ENCODE measurements around the gene RNF144B.
"Not testable (repeated sequence)": the region's sequence is repeated elsewhere in the genome, so short reads cannot be mapped to it uniquely, and the experiment has no call there.

Gene RNF144B

GRCh38 chr6:18387061-18387721 is at the start of gene RNF144B:
Gene RNF144B (plus strand): TSS chr6:18387350. CDS start chr6:18399535, 12,185 bp downstream.
- peak; percentile 97 for DNase-seq

- no peak for DNase-seq
Observed at GRCh38 chr6:18339599-18339998, 47.6 kb upstream of the RNF144B start.

GRCh38 chr6:18340781-18341551 is 46.2 kb upstream of the RNF144B start:
- no peak for DNase-seq

GRCh38 chr6:18342223-18342622 is 44.9 kb upstream of the RNF144B start:
- no peak for DNase-seq

- no peak for DNase-seq
Observed at GRCh38 chr6:18343741-18344140, 43.4 kb upstream of the RNF144B start.

GRCh38 chr6:18347021-18347577 is 40.1 kb upstream of the RNF144B start:
- DNase-seq = no peak

GRCh38 chr6:18347866-18348265 is 39.3 kb upstream of the RNF144B start:
- DNase-seq = no peak

GRCh38 chr6:18349386-18349785 is 37.8 kb upstream of the RNF144B start:
- no peak for DNase-seq

GRCh38 chr6:18350271-18350670 is 36.9 kb upstream of the RNF144B start:
- no peak for DNase-seq

- DNase-seq = no peak
Observed at GRCh38 chr6:18350712-18351111, 36.4 kb upstream of the RNF144B start.

GRCh38 chr6:18352001-18352400 is 35.1 kb upstream of the RNF144B start:
- no peak for DNase-seq

GRCh38 chr6:18352842-18353241 is 34.3 kb upstream of the RNF144B start:
- no peak for DNase-seq

GRCh38 chr6:18353251-18353650 is 33.9 kb upstream of the RNF144B start:
- DNase-seq = no peak

GRCh38 chr6:18357546-18357945 is 29.6 kb upstream of the RNF144B start:
- DNase-seq = not testable (repeated sequence)

- DNase-seq = no peak
Observed at GRCh38 chr6:18359237-18359885, 27.8 kb upstream of the RNF144B start.

GRCh38 chr6:18360188-18360587 is 27.0 kb upstream of the RNF144B start:
- DNase-seq = no peak

GRCh38 chr6:18362058-18362561 is 25.0 kb upstream of the RNF144B start:
- no peak for DNase-seq

GRCh38 chr6:18363746-18364145 is 23.4 kb upstream of the RNF144B start:
- DNase-seq = no peak

GRCh38 chr6:18364561-18364960 is 22.6 kb upstream of the RNF144B start:
- not testable (repeated sequence) for DNase-seq

GRCh38 chr6:18367371-18367770 is 19.8 kb upstream of the RNF144B start:
- no peak for DNase-seq

GRCh38 chr6:18368277-18369105 is 18.7 kb upstream of the RNF144B start:
- no peak for DNase-seq

GRCh38 chr6:18371010-18371409 is 16.1 kb upstream of the RNF144B start:
- no peak for DNase-seq
